SH-SY5Y (cell line): Measurements from ENCODE around the gene ABTB2.

Experiments
- GATA2 ChIP-seq: IDR thresholded peaks from 2 replicates; pipeline ENCODE4 v1.6.1; 2011; ENCODE audit warnings: mild to moderate bottlenecking, low read depth, low read length
- GATA3 ChIP-seq: IDR thresholded peaks from 2 replicates; pipeline ENCODE4 v1.6.1; 2011; ENCODE audit warnings: low read depth, mild to moderate bottlenecking, low read length, moderate library complexity

- TF ChIP-seq GATA2 (no peak), GATA3 (no peak)
Observed at GRCh38 chr11:34255101-34255500, 102.7 kb downstream of the ABTB2 start.
